GM04504 (cell line): ENCODE results near the gene GPRASP1.
"Not testable (repeated sequence)": the region's sequence is repeated elsewhere in the genome, so short reads cannot be mapped to it uniquely, and the experiment has no call there.

Source experiments
- DNase-seq: peaks from one replicate; pipeline ENCODE4 v3.0.0-alpha.2; 2012; ENCODE audit warnings: low read depth

Gene GPRASP1

GRCh38 chrX:102651242-102652011 lies at the start of gene GPRASP1:
Gene GPRASP1, plus strand, starts transcription at chrX:102651483. Its CDS starts 2,431 bp downstream, at chrX:102653914.
- DNase-seq = no peak

GRCh38 chrX:102604327-102604726 lies 47.0 kb upstream of the GPRASP1 start:
- no peak for DNase-seq

- no peak for DNase-seq
These were observed 45.2 kb upstream of the GPRASP1 start for GRCh38 chrX:102606115-102606514.

GRCh38 chrX:102610905-102611304 lies 40.4 kb upstream of the GPRASP1 start:
- DNase-seq = no peak

GRCh38 chrX:102624105-102624504 lies 27.2 kb upstream of the GPRASP1 start:
- no peak for DNase-seq

GRCh38 chrX:102627640-102628039 lies 23.6 kb upstream of the GPRASP1 start:
- no peak for DNase-seq

GRCh38 chrX:102637561-102637960 lies 13.7 kb upstream of the GPRASP1 start:
- DNase-seq = no peak

GRCh38 chrX:102650903-102651241 lies 411 bp upstream of the GPRASP1 start:
- DNase-seq = no peak

- no peak for DNase-seq
These were observed 877 bp downstream of the GPRASP1 start for GRCh38 chrX:102652031-102652688.

- no peak for DNase-seq
These were observed 3.4 kb downstream of the GPRASP1 start for GRCh38 chrX:102654696-102655095.

GRCh38 chrX:102658556-102658955 lies 7.3 kb downstream of the GPRASP1 start:
- DNase-seq = no peak

- no peak for DNase-seq
These were observed 8.8 kb downstream of the GPRASP1 start for GRCh38 chrX:102659790-102660757.

- not testable (repeated sequence) for DNase-seq
These were observed 12.5 kb downstream of the GPRASP1 start for GRCh38 chrX:102663820-102664219.

GRCh38 chrX:102667034-102667433 lies 15.8 kb downstream of the GPRASP1 start:
- not testable (repeated sequence) for DNase-seq

GRCh38 chrX:102669526-102669925 lies 18.2 kb downstream of the GPRASP1 start:
- no peak for DNase-seq

GRCh38 chrX:102672856-102673255 lies 21.6 kb downstream of the GPRASP1 start:
- no peak for DNase-seq

GRCh38 chrX:102677479-102677878 lies 26.2 kb downstream of the GPRASP1 start:
- not testable (repeated sequence) for DNase-seq

GRCh38 chrX:102684772-102685520 lies 33.7 kb downstream of the GPRASP1 start:
- DNase-seq = no peak

- DNase-seq = no peak
These were observed 43.5 kb downstream of the GPRASP1 start for GRCh38 chrX:102694749-102695148.

- DNase-seq = no peak
These were observed 45.0 kb downstream of the GPRASP1 start for GRCh38 chrX:102696306-102696705.

GRCh38 chrX:102697494-102697893 lies 46.2 kb downstream of the GPRASP1 start:
- no peak for DNase-seq
